HG03039 (cell line): ENCODE results near the gene SDS.

ENCODE experiments used
- ATAC-seq: cut with Tn5 transposase; IDR thresholded peaks from one replicate; pipeline ENCODE4 v1.9.1; 2021; ENCODE audit warnings: mild to moderate bottlenecking, moderate library complexity; ENCODE audit not compliant: unreplicated experiment

The SDS gene

DNA sequence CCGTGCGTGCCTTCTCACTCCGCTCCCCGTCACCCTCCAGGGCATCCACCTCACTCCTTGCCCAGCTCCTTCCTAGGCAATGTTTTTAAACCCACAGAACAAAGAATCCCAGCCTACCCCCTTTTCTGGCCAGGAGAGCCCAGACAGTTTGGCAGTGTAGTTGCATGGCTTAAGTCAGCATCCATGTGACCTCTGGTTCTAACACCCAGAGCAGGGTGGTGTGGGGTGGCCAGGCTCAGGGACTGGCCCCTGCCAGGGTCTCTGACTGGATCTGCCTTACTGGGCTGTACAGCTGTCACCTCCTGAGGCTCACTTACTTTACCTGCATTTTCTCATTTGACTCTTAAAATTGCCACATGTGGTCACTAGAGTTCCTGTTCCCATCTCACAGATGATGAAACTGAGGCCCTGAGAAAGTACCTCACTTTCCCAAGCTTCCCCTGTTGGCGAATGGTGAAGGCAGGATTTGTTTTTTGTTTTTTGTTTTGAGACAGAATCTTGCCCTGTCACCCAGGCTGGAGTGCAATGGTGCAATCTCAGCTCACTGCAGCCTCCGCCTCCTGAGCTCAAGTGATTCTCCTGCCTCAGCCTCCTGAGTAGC is 18.3 kb downstream of the SDS start:
- ATAC-seq = no peak

DNA sequence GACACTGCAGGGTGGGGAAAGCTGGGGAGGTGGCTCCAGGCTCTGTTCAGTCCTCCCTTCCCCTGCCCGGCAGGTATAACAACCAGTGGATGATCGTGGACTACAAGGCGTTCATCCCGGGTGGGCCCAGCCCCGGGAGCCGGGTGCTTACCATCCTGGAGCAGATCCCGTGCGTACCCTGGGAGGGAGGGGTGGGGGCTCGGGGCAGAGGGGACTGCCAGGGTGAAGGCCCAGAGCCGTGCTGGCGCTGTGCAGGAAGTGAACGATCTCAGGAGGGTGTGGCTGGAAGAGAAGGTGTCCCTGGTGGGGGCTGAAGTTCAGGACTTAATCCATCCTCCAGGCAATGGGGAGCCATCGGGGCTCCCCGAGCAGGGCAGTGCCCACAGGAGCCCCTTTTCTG is 18.9 kb downstream of the SDS start:
- no peak for ATAC-seq

DNA sequence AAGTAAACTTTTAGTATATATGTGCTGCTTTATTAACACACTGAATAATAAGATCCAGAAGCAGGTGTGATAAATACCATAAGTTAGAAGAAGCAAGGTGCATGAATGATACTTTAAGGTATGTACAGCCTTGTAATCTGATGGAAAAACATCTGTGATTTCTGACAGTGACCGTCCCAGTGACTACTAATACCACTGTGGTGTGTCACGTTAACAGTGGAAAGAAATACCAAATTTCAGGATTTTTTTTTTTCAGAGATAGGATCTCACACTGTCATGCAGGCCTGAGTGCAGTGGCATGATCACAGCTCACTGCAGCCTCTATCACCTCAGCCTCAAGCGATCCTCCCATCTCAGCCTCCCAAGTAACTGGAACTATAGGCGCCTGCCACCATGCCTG is 21.5 kb downstream of the SDS start:
- no peak for ATAC-seq

DNA sequence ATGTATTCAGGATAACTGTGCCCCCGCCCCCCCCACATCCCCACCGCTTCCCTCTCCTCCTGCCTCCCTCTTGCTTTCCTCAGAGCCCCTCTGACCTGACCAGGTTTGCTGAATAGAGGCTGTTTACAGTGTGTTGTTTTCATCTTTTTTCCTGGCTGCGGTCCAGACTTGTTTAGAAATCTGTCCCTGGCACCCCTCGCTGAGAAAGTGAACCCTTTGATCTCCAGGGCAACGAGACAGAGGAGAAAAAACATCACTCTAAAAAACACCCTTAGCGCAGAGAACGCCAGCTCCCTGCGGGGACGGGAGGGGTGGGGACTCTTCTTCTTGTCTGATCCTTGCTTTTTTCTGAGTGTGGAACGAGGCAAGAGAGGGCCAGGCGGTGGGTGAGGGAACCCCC is 22.5 kb downstream of the SDS start:
- ATAC-seq = no peak

DNA sequence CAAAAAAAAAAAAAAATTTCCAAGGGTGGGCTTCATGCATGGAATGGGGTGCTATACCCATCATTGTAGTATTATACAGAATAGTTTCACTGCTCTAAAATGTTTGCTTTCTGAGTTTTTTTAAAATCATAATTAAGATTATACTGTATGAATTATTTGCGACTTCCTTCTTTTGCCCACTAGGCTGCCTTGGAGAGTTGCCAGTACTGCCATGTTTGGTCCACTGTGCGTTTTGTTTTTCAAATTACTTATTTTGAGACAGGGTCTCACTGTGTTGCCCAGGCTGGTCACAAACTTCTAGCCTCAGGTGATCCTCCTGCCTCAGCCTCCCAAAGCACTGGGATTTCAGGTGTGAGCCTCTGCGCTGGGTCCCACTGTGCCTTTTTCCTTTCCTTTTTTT is 25.4 kb downstream of the SDS start:
- ATAC-seq = no peak

DNA sequence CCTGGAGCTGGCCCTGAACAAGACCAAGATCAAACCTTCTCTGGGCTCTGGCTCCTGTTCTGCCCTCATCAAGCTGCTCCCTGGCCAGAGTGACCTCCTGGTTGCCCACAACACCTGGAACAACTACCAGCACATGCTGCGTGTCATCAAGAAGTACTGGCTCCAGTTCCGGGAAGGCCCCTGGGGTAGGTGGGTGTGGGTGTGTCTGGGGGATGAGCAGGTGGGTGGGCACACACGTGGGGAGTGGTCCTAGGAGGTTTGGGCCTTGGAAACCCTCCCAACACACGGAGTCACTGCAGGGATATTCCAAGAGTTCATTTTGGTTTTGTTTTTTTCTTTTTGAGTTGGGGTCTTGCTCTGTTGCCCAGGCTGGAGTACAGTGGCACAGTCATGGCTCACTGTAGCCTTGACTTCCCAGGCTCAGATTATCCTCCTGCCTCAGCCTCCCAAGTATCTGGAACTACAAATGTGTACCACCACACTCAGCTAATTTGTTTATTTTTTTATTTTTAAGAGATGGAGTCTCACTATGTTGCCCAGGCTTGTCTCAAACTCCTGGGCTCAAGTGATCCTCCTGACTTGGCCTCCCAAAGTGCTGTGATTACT is 28.8 kb downstream of the SDS start:
- ATAC-seq = no peak

DNA sequence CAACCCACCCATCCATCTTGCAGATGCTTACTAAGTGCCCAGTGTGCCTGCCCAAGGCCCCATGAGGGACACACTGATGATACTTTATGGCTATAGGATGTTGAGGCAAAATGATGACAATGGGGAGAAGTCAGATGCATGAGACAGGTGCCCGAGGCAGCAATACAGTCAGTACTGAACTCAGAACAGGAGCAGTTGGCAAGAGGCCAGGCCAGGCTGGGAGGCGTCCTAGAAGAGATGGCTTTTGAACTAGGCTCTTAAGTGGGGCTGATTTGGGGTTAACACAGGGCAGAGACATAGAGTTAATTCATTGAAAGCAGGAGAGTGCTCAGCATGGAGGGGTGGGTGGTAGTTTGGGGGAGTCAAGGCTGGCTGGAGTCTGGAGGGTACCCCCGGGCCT is 29.7 kb downstream of the SDS start:
- no peak for ATAC-seq

DNA sequence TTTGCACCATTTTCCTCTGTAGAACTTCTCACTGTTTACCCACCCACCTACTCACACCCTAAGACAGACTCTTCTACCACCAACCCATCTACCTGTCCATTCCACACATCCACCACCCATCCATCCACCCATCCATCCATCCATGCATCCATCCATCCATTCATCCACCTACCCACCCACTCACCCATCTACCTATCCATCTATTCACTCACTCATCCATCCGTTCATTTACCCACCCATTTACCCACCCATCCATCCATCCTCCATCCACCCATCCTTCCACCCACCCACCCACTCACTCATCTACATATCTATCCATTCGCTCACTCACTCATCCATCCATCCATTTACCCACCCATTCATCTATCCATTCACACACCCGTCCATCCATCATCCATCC is 30.2 kb downstream of the SDS start:
- no peak for ATAC-seq

DNA sequence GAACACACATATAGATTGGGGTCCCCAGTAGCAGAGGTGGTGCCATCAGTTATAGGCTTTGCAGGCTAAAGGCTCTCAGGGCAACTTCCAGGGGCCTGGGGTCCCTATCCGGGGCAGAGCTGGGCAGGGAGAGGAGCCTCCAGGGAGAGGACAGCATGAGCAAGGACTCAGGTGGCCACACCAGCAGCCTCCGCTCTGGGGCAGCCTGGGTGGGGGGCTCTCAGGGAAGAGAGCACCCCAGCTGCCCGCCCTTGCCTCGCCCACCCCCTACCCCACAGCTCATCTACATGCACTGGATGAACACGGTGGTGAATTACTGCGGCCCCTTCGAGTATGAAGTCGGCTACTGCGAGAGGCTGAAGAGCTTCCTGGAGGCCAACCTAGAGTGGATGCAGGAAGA is 31.3 kb downstream of the SDS start:
- ATAC-seq = no peak

DNA sequence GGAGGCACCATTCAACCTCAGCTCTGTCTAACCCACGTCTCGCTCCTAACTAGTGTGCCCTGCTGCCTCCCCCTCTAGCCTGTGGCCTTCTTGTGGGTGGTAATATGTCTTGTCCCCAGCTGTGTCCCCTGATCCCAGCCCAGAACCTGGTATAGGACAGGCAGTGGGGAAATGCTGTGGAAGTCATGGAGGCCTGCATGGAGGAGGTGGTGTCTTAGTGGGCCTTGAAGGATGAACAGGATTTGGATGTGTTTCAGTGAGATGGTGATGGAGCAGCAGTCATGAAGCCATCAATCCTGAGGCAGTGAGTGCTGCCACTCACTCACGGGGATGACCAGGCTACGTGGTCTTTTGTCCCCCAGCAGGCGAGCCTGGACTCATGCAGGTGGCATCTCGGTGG is 31.9 kb downstream of the SDS start:
- ATAC-seq = no peak

DNA sequence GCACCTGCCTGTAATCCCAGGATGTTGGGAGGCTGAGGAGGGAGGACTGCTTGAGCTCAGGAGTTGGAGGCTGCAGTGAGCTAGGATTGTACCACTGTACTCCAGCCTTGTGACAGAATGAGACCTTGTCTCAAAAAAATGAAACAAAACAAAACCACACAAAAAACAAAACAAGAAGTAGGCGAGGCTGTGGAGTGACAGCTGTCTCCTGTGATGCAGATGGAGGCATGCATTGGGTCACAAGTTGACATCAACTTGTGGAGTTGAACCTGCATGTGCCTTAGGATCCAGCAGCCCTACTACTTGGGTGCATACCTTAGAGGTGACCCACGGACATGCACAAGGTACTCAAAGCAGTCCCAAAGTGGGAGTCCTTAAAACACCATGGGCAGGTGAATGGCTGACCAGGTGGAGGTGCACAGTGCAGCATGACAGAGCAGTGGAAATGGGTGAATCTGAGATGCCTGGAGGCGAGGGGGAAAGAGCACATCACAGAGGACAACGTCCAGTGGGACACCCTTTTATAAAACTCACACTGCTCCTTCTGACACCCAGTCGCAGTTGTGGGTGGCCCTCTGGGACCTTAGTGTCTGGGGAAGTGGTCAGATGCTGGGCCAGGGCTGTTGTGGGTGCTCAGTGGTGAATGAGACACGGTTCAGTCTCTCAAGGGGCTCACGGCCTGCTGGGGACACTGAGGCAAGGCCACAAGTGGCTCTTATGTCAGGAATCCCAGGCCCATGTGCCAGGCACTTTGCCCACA is 32.6 kb downstream of the SDS start:
- no peak for ATAC-seq

DNA sequence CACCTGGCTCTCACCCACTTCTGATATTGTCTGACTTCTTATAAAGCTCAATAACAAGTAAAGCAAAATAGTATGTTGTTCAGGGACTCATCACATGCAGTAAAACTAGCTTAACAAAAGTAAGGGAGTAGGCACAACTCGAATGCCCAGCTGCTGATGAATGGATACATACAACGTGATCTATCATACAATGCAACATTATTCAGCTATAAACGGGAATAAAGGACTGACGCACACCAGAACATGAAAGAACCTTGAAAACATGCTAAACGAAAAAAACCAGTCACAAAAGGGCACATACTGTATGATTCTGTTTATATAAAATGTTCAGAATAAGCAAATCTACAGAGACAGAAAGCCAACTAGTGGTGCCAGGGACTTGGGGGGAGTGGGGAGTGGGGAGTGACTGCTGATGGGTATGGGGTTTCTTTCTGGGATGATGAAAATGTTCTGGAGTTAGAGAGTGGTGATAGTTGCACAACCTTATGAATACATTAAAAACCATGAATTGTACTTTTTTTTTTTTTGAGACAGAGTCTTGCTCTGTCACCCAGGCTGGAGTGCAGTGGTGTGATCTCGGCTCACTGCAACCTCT is 34.2 kb downstream of the SDS start:
- no peak for ATAC-seq

DNA sequence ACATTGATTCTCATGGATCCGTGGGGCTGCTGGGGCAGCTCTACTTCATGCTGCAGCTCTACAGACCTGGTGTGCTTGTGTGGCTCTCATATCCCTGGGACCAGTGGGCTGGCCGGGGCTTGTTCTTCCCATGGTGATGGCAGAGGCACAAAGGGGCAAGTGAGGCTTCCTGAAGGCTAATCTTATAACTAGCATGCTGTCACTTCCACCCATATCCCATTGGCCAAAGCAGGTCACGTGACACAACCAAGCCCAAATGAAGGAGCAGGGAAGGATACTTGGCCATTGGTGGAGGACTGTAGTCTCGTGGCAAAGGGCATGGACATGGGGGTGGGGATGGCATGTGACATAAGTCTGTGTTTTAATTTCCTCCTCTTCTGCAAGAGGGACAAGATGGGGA is 35.4 kb downstream of the SDS start:
- ATAC-seq = no peak

DNA sequence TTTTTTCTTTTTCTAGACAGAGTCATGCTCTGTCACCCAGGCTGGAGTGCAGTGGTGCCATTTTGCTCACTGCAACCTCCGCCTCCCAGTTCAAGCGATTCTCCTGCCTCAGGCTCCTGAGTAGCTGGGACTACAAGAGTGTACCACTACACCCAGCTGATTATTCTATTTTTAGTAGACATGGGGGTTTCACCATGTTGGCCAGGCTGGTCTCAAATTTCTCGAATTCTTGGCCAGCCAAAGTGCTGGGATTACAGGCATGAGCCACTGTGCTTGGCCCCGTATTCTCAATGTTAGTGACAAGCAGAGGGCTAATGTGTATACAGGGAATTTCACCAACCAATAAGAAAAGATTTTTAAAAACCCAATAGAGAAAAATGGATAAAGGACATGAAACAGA is 36.9 kb downstream of the SDS start:
- ATAC-seq = no peak

DNA sequence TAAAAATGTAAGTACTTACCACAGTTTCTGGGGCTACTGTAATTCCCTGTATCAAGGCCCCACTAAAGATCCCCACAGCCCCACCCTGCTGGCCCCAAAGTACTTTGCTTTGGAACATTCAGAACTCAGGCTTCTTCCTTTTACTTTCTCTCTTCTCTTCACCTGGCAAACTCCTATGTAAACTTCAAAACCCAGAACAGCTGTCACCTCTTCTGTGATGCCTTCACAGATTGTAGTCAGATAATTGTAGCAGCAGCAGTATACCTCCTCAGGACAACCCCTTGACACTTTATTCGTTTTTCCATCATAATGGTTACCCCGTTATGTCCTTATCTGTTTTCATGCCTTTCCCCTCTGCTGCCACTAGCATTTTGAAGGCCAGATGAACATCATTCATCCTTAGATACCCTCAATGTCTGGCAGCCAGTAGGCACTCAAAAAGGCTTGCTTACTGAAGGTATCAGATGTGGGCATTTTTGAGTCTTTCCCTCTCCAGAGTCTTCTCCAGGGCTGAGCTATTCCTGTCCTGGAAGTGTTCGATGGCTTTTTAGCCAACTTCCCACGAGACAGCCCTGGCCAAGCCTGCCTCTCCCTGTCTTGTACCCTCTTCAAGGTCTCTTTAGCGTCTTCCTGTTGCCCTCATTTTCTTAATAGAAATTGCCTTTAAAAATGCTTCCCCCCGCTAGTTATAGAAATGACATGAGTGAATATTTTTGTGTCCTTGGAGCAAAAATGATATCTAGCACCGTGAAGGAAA is 37.9 kb downstream of the SDS start:
- no peak for ATAC-seq

DNA sequence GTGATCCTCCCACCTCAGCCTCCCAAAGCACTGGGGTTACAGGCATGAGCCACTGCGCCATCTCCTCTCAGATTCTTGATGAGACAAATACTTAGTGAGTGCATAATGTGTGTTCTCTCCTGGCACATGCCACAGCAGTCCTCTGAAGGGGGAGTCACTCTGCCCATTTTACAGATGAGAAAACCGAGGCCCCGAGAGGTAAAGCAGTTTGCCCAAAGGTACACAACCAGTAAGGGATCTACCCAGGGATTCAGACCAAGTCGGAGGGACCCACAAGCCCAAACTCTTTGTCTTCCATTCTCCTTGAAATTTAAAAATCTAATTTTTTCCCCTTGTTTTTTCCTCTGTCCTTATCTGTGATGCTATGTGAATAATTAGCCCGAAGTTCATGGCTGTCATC is 39.0 kb downstream of the SDS start:
- ATAC-seq = no peak

DNA sequence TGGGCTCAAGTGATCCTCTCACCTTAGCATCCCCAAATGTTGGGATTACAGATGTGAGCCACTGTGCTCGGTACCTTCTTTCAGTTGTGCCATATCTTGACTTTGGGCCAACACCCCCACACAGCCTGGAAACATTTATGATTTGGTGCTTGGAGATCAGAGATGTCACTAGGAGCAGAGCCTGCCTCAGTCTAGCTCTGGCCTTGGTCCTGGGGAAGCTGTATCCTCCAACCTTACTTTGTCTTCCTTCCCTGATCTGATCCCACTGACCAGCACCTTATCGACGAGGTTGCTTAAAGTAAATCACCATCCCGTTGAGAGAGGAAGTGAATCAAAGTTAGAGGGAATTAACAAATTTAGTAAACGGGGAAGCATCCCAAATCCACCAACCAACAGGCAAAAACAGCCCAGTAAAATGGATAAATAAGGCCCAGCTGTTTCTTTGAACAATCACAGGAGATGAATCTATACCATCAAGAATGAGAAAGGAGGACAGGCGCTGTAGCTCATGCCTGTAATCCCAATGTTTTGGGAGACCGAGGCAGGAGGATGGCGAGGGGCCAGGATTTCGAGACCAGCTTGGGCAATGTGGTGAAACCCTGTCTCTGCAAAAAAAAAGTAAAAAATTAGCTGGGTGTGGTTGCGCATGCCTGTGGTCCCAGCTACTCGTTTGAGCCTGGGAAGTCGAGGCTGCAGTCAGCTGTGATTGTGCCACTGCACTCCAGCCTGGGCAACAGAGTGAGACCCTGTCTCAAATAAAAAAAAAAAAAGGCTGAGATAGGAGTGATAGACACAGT is 41.9 kb downstream of the SDS start:
- no peak for ATAC-seq

DNA sequence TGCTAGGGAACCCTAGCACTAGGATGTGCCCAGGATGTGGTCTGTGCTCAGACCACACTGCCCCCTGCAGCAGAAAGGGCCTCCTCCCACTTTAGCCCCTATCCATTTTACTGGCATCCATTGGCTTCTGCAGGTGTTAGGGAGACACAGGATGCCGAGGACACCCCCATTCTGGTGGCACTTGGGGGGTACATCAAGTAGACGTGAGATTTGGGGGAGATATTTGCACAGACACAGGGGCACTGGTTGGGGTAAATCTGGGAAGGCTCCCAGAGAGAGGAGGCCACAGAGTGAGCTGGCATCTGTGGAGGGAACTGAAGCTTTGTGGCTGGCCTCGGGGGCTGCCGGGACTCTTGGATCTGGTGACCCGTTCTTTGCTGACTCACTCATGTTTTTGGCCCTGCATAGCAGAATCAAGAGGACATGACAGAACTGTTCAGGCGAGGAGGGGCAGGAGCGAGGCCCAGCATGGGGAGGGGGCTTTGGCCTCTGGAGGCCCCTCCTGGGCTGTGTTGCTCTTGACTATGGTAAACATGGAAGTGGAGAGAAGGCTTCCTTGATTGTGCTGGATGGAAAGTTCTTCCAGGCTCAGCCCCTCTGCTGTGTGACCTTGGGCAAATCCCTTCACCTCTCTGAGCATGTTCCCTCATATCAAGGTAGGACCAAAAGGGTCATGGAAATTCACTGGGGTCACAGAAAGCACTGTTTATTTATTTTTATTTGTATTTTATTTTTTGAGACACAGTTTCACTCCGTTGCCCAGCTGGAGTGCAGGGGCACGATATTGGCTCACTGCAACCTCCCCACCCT is 43.5 kb downstream of the SDS start:
- no peak for ATAC-seq

DNA sequence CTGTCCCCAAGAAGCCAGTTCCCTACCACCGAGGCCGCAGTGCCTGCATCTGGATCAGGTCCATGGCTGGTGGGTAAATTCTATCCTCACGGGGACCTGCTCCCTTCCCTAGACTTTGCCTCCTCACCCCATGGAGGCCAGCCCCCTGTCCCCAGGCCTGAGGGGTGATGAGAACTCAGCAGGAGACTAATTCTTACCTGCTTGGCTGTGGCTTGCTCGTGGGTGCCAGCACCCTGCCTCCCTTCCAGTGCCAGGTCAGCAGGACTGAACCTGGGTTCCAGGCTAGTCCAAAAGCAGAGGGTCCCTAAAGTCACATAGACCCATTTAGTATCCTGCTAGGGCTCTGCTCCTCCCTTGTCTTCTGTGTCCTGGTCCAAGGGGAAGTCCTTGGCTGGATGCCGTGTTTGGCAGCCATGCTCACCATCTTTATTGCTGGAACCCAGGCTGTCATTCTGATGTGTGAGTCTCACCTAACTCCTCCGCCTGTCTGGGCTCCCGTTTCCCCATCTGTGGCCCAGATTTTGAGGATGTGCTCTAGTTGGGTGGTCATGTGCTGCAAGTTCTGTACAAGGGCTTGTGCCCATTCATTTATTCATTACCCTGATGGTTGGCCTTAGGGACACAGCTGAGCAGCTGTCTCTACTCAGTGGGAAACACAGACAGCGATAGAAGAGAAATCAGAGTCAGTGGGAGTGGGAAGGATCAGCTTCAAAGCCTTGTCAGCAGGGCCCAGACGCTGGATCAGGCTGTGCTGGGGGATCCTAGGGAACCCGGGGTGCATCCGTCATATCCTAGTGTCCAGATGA is 44.4 kb downstream of the SDS start:
- ATAC-seq = no peak
